GM21717 (cell line): Measurements from ENCODE around the gene AGO4.
"Not testable (repeated sequence)": the region's sequence is repeated elsewhere in the genome, so short reads cannot be mapped to it uniquely, and the experiment has no call there.

ENCODE experiments used
- ATAC-seq: cut with Tn5 transposase; IDR thresholded peaks from one replicate; pipeline ENCODE4 v1.9.1; 2021; ENCODE audit warnings: mild to moderate bottlenecking, moderate library complexity; ENCODE audit not compliant: unreplicated experiment

The AGO4 gene

GRCh38 chr1:35807614-35808449 is at the start of gene AGO4:
Gene AGO4, plus strand, starts transcription at chr1:35808016. Its CDS starts 401 bp downstream, at chr1:35808417.
- peak; percentile 52 for ATAC-seq

- ATAC-seq = no peak
Observed at GRCh38 chr1:35762141-35762540, 45.7 kb upstream of the AGO4 start.

- ATAC-seq = no peak
Observed at GRCh38 chr1:35763201-35763600, 44.6 kb upstream of the AGO4 start.

GRCh38 chr1:35764283-35764682 is 43.5 kb upstream of the AGO4 start:
- ATAC-seq = no peak

GRCh38 chr1:35768350-35769187 is 39.2 kb upstream of the AGO4 start:
- ATAC-seq = no peak

- peak; percentile 64 for ATAC-seq
Observed at GRCh38 chr1:35769188-35769758, 38.5 kb upstream of the AGO4 start.

GRCh38 chr1:35773711-35774110 is 34.1 kb upstream of the AGO4 start:
- no peak for ATAC-seq

GRCh38 chr1:35776172-35776571 is 31.6 kb upstream of the AGO4 start:
- ATAC-seq = not testable (repeated sequence)

GRCh38 chr1:35777109-35777508 is 30.7 kb upstream of the AGO4 start:
- ATAC-seq = no peak

- no peak for ATAC-seq
Observed at GRCh38 chr1:35783055-35783583, 24.7 kb upstream of the AGO4 start.

- not testable (repeated sequence) for ATAC-seq
Observed at GRCh38 chr1:35784364-35784763, 23.5 kb upstream of the AGO4 start.

GRCh38 chr1:35788139-35788538 is 19.7 kb upstream of the AGO4 start:
- no peak for ATAC-seq

- no peak for ATAC-seq
Observed at GRCh38 chr1:35790670-35791069, 17.1 kb upstream of the AGO4 start.

- no peak for ATAC-seq
Observed at GRCh38 chr1:35795295-35795694, 12.5 kb upstream of the AGO4 start.

- ATAC-seq = no peak
Observed at GRCh38 chr1:35797380-35797779, 10.4 kb upstream of the AGO4 start.

GRCh38 chr1:35798019-35798418 is 9.8 kb upstream of the AGO4 start:
- not testable (repeated sequence) for ATAC-seq

GRCh38 chr1:35800167-35800887 is 7.5 kb upstream of the AGO4 start:
- not testable (repeated sequence) for ATAC-seq

- ATAC-seq = peak; percentile 27
Observed at GRCh38 chr1:35808450-35809113, 766 bp downstream of the AGO4 start.

GRCh38 chr1:35809114-35810095 is 1.6 kb downstream of the AGO4 start:
- ATAC-seq = no peak
